ENCODE results near the gene FABP7.
"Not testable (repeated sequence)": the region's sequence is repeated elsewhere in the genome, so short reads cannot be mapped to it uniquely, and the experiment has no call there.

Gene FABP7

GRCh38 chr6:122747573-122747972, 31.9 kb upstream of the FABP7 start:
- no peaks in the 10 kb centered on the region for H3K4me1 ChIP-seq
- DNase-seq: no peak
- H3K9me3 ChIP-seq: no peaks in the 10 kb centered on the region
- H3K4me3 ChIP-seq (ENCODE audit: low read depth, low read length): no peak overlapping the region
- TF ChIP-seq CTCF (IDR thresholded peaks at IDR 0.05; ENCODE audit: low read depth, low read length): no peak
- H3K27me3 ChIP-seq: no peaks in the 10 kb centered on the region
- H3K36me3 ChIP-seq: no peaks in the 10 kb centered on the region

- DNase-seq; H3K4me3 ChIP-seq (ENCODE audit: low read depth, low read length); H3K27me3 ChIP-seq; H3K36me3 ChIP-seq; H3K9me3 ChIP-seq; H3K4me1 ChIP-seq: not testable (repeated sequence)
Measured at GRCh38 chr6:122748945-122749344, 30.6 kb upstream of the FABP7 start.

GRCh38 chr6:122749451-122750050, 30.0 kb upstream of the FABP7 start:
- H3K4me3 ChIP-seq (ENCODE audit: low read depth, low read length): no peak overlapping the region
- no peak for TF ChIP-seq CTCF (IDR thresholded peaks at IDR 0.05; ENCODE audit: low read depth, low read length)
- no peaks in the 10 kb centered on the region for H3K4me1 ChIP-seq
- DNase-seq: no peak
- H3K36me3 ChIP-seq: no peaks in the 10 kb centered on the region
- H3K9me3 ChIP-seq: no peaks in the 10 kb centered on the region
- H3K27me3 ChIP-seq: no peaks in the 10 kb centered on the region

- no peak for DNase-seq
- H3K4me1 ChIP-seq: no peaks in the 10 kb centered on the region
- no peaks in the 10 kb centered on the region for H3K9me3 ChIP-seq
- TF ChIP-seq CTCF (IDR thresholded peaks at IDR 0.05; ENCODE audit: low read depth, low read length): no peak
- no peaks in the 10 kb centered on the region for H3K27me3 ChIP-seq
- H3K36me3 ChIP-seq: no peaks in the 10 kb centered on the region
- H3K4me3 ChIP-seq (ENCODE audit: low read depth, low read length): no peak overlapping the region
Measured at GRCh38 chr6:122751326-122751725, 28.2 kb upstream of the FABP7 start.

- H3K27me3 ChIP-seq: no peaks in the 10 kb centered on the region
- DNase-seq: no peak
- no peak for TF ChIP-seq CTCF (IDR thresholded peaks at IDR 0.05; ENCODE audit: low read depth, low read length)
- H3K4me3 ChIP-seq (ENCODE audit: low read depth, low read length): no peak overlapping the region
- H3K9me3 ChIP-seq: no peaks in the 10 kb centered on the region
- no peaks in the 10 kb centered on the region for H3K4me1 ChIP-seq
- H3K36me3 ChIP-seq: no peaks in the 10 kb centered on the region
Measured at GRCh38 chr6:122752459-122752858, 27.1 kb upstream of the FABP7 start.

GRCh38 chr6:122753000-122753687, 26.4 kb upstream of the FABP7 start:
- Histone ChIP-seq H3K9me3 (no peaks in the 10 kb centered on the region), H3K36me3 (no peaks in the 10 kb centered on the region), H3K4me3 (ENCODE audit: low read depth, low read length) (peak overlapping the region; percentile 43), H3K27me3 (no peaks in the 10 kb centered on the region), H3K4me1 (no peaks in the 10 kb centered on the region)
- no peak for DNase-seq
- no peak for TF ChIP-seq CTCF (IDR thresholded peaks at IDR 0.05; ENCODE audit: low read depth, low read length)

Data from BE2C (cell line).